GM13977 (cell line): ENCODE data around the gene ZEB1.

ENCODE experiments used
- DNase-seq: peaks from one replicate; pipeline ENCODE4 v3.0.0; 2012; ENCODE audit warnings: low spot score
- in situ Hi-C: fragments of 300-500 bp; cut with MboI; formaldehyde crosslinking; loops from one replicate; pipeline ENCODE4 v1.12.0; 2022; ENCODE audit warnings: low sequenced_read_pairs, low pct_unique_long_range_greater_than_20kb, mixed read lengths, inconsistent platforms; ENCODE audit not compliant: unreplicated experiment
- TF ChIP-seq, protein P1 (sequence below): IDR thresholded peaks from 2 replicates; pipeline ENCODE4 v1.5.1; 2012; ENCODE audit warnings: mild to moderate bottlenecking, control low read depth; ENCODE audit not compliant: insufficient read depth; ENCODE audit errors: extremely low read depth, missing control alignments

Gene ZEB1

DNA sequence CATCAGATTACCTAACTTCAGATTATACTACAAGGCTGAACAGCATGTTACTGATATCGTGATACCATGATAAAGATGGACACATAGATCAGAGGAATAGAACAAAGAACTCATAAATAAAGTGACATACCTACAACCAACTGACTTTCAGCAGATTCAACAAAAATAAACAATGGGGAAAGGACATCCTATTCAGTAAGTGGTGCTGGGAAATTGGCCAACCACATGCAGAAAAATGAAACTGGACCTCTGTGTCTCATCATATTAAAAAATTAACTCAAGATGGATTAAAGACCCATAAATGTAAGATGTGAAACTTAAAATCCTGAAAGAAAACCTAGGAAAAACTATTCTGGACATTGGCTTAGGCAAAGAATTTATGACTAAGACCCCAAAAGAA is 158.6 kb downstream of the ZEB1 start:
- TF ChIP-seq, protein P1, sequence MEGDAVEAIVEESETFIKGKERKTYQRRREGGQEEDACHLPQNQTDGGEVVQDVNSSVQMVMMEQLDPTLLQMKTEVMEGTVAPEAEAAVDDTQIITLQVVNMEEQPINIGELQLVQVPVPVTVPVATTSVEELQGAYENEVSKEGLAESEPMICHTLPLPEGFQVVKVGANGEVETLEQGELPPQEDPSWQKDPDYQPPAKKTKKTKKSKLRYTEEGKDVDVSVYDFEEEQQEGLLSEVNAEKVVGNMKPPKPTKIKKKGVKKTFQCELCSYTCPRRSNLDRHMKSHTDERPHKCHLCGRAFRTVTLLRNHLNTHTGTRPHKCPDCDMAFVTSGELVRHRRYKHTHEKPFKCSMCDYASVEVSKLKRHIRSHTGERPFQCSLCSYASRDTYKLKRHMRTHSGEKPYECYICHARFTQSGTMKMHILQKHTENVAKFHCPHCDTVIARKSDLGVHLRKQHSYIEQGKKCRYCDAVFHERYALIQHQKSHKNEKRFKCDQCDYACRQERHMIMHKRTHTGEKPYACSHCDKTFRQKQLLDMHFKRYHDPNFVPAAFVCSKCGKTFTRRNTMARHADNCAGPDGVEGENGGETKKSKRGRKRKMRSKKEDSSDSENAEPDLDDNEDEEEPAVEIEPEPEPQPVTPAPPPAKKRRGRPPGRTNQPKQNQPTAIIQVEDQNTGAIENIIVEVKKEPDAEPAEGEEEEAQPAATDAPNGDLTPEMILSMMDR = no peak
- no peak for DNase-seq
- in situ Hi-C loops = loop anchor here (25.0 kb wide), 1 partner anchor 690 kb away; no protein-coding TSS in a partner anchor

DNA sequence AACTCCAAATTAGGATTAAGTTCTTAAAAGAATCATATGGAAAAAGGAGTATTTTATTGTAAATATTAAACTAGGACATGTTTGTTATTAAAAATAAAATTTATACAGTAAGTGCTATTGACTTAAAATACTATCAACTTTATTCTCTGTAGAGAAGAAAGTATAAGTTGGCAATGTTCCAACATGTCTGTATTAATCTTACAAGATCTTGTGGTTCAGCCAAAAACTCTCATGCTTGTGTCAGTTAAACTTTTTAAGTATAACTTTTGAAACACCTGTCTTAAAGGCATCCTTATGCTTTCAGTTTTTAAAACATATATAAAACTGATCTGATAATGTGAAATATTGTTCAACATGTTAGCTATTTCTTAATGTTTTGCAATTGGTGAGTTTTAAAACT is 160.7 kb downstream of the ZEB1 start:
- DNase-seq = no peak
- in situ Hi-C loops = loop anchor here (25.0 kb wide), 1 partner anchor 692 kb away; no protein-coding TSS in a partner anchor
- TF ChIP-seq, protein P1 = no peak

DNA sequence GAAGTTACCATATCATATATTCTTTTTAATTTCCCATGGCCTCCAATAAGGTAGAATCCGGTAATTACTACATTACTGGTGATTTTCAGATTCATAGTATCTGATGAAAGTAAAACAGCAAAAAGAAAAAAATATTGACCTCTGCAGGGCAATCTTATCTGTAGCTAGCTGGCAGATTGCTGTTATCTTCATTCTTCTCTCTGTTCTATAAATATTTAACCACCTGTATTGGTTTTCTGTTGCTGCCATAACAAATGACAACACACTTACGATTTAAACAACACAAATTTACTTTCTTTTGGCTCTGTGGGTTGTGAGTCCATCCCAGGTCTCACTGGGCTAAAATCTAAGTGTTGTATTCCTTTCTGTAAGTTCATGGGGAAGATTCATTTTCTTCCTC is 164.5 kb downstream of the ZEB1 start:
- in situ Hi-C loops = loop anchor here (25.0 kb wide), 1 partner anchor 696 kb away; no protein-coding TSS in a partner anchor

DNA sequence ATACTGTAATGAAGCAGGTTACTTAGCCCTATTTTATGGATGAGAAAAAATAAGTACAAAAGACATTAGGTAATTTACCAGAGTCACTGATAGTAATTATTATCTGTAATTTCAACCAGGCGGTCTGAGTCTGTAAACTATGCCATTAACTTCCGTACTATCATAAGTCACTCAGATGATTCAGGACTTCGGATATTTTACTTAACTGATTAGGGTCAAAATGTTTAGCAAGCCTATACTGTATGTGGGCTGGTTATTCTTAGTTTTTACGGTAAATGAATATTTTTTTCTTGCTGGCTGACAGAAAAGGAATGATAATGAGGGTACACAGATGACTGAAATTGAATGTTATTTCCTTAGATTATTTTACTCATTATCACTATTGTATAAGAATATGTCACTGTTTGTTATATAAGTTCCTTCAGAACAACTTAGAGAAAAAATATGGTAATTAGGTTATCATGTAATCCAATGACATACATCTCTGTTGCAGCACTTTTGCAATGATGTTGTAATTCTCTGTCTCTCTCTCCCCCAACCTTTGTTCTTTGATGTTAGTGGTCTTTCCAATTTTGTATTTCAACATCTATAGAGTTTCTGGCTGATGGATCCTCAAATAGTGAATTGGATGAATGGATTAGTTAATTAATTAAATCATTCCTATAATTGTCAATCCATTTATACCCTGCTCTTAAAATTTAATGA is 165.6 kb downstream of the ZEB1 start:
- no peak for DNase-seq
- TF ChIP-seq, protein P1 = no peak
- in situ Hi-C loops = loop anchor here (25.0 kb wide), 1 partner anchor 697 kb away; no protein-coding TSS in a partner anchor

More for the DNA sequence above, 164.5 kb downstream of the ZEB1 start:
- TF ChIP-seq, protein P1 = no peak
- no peak for DNase-seq

DNA sequence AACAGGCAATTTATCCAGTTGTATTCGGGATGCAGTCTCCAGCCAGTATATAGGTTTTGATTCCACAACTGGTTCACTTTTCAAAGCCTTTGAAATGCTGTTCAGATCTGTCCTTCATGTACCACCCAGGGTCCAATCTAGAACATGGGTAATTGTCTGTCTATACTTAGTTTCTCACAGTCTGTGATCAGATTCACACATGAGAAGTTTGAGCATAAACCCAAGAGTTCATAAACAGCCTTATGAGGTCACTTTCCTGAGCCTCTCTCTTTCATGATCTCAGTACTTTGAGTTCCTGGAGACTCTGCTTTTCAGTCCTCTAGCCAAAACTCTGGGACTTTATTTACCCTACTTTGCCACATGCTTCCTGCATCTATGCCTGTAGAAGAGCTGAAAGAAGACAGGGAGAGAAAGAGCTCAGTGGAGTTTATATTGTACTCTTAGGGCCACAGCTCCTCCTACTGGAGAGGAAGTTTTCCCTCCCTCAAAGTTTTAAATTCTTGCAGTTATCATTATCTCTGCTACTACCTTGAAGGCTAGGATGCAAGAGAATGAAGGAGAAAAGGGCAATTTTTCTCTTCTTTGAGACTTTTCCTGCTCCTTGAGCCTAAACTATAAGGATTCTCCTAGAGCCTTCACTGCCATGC is 172.0 kb downstream of the ZEB1 start:
- in situ Hi-C loops = loop anchor here (25.0 kb wide), 1 partner anchor 704 kb away; no protein-coding TSS in a partner anchor
- TF ChIP-seq, protein P1 = peak; percentile 52
- peak; percentile 4 for DNase-seq

DNA sequence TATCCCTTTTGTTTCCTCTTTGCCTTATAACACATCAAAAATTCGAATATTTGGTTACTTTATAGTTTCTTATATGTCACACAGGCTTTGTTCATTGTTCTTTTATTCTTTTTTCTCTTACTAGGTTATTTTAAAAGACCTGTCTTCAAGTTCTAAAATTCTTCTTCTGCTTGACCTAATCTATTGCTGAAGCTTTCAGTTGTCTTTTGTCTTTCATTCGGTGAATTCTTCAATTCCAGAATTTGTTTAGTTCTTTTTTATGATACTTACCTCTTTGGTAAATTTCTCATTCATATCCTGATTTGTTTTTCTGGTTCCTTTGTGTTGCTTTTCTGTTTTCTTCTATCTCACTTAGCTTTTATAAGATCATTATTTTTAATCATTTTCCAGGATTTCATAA is 188.4 kb downstream of the ZEB1 start:
- TF ChIP-seq, protein P1 = no peak
- in situ Hi-C loops = no loop called here
- DNase-seq = no peak
